Measurements from ENCODE around the gene CGNL1. TPM values are rescaled to one million over a fixed set of nuclear protein-coding genes. Genes with fewer than 3 reads are reported as not detected.

CGNL1 gene
- total RNA-seq, 3 donors from 2014 or later, result 0.05 to 0.08 (median 0.05) TPM

GRCh38 chr15:57458356-57458781, 82.1 kb downstream of the CGNL1 start:
- ATAC-seq (no peak), DNase-seq (no peak)
- peaks cover 7% of the 10 kb centered on the region for H3K27me3 Mint-ChIP-seq (ENCODE audit: low read depth)
- no peaks in the 10 kb centered on the region for H3K4me1 Mint-ChIP-seq (ENCODE audit: low read depth)
- no peaks in the 10 kb centered on the region for H3K36me3 Mint-ChIP-seq (ENCODE audit: insufficient read depth)
- no peaks in the 10 kb centered on the region for H3K9me3 Mint-ChIP-seq
- H3K4me3 Mint-ChIP-seq, result no peak overlapping the region

DNA sequence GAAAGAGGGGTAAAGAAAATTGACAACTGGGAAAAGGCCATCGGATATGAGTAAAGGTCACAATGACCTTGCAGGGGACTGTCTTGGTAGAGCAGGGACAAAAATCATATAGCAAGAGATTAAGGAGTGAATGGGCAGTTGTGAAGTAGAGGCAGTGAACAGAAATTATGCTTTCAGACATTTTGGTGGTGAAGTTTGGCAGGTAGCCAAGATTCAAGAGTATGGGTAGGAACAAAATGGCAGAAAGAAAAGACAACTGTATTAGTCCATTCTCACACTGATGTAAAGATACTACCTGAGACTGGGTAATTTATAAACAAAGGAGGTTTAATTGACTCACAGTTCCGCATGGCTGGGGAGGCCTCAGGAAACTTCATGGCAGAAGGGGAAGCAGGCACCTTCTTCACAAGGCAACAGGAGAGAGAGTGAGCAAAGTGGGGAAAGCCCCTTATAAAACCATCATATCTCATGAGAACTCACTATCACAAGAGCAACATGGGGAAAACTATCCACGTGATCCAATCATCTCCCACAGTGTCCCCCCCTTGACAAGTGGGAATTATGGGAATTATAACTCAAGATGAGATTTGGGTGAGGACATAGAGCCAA, 84.0 kb downstream of the CGNL1 start:
- H3K4me3 Mint-ChIP-seq, result no peak overlapping the region
- peaks cover 4% of the 10 kb centered on the region for H3K27me3 Mint-ChIP-seq (ENCODE audit: low read depth)
- no peaks in the 10 kb centered on the region for H3K36me3 Mint-ChIP-seq (ENCODE audit: insufficient read depth)
- no peaks in the 10 kb centered on the region for H3K9me3 Mint-ChIP-seq
- DNase-seq (no peak), ATAC-seq (no peak)
- H3K4me1 Mint-ChIP-seq (ENCODE audit: low read depth), result no peaks in the 10 kb centered on the region

DNA sequence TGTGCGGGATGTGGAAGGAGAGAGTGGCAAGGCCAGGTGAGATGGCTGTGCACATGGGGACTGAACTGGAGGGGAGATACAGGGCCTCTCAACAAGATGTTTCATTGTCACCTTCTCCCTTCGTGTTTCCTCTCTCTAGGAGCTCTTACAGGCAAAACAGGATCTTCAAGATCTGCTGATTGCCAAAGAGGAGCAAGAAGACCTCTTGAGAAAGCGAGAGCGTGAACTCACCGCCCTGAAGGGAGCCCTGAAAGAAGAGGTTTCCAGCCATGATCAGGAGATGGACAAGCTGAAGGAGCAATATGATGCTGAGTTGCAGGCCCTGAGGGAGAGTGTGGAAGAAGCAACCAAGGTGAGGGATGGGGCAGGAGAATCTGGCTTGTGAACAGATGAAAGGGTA, 85.2 kb downstream of the CGNL1 start:
- no peaks in the 10 kb centered on the region for H3K9me3 Mint-ChIP-seq

GRCh38 chr15:57462381-57462780, 86.1 kb downstream of the CGNL1 start:
- peaks cover 8% of the 10 kb centered on the region for H3K27me3 Mint-ChIP-seq (ENCODE audit: low read depth)
- no peaks in the 10 kb centered on the region for H3K4me1 Mint-ChIP-seq (ENCODE audit: low read depth)
- H3K36me3 Mint-ChIP-seq (ENCODE audit: insufficient read depth), result no peaks in the 10 kb centered on the region
- H3K4me3 Mint-ChIP-seq, result no peak overlapping the region
- DNase-seq (no peak), ATAC-seq (no peak)
- no peaks in the 10 kb centered on the region for H3K9me3 Mint-ChIP-seq

More for the DNA sequence above, 85.2 kb downstream of the CGNL1 start:
- Mint-ChIP-seq H3K36me3 (ENCODE audit: insufficient read depth) (no peaks in the 10 kb centered on the region), H3K4me1 (ENCODE audit: low read depth) (no peaks in the 10 kb centered on the region), H3K4me3 (no peak overlapping the region), H3K27me3 (ENCODE audit: low read depth) (peaks cover 6% of the 10 kb centered on the region)
- no peak for DNase-seq
- no peak for ATAC-seq

DNA sequence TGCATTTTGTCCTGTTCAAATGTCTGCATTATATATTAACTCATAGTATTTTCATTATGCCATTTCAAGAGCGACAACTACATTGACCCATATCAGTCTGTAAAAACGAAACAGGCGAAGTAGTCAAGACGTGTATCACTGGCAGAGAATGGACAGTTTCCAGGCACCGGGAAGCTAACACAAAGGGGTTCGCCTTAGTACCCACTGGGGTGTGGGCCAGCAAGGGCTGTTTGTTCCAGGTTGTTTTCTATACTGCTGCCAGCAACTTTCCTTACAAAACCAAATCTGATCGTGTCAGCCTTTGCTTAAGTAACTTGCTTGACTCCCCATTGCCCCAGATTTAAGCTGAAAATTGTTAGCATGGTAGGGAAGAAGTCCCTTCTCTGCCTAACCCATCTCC, 87.1 kb downstream of the CGNL1 start:
- no peaks in the 10 kb centered on the region for H3K36me3 Mint-ChIP-seq (ENCODE audit: insufficient read depth)
- ATAC-seq (no peak), DNase-seq (no peak)
- H3K4me1 Mint-ChIP-seq (ENCODE audit: low read depth), result no peaks in the 10 kb centered on the region
- no peaks in the 10 kb centered on the region for H3K9me3 Mint-ChIP-seq
- H3K27me3 Mint-ChIP-seq (ENCODE audit: low read depth), result peaks cover 8% of the 10 kb centered on the region
- no peak overlapping the region for H3K4me3 Mint-ChIP-seq

DNA sequence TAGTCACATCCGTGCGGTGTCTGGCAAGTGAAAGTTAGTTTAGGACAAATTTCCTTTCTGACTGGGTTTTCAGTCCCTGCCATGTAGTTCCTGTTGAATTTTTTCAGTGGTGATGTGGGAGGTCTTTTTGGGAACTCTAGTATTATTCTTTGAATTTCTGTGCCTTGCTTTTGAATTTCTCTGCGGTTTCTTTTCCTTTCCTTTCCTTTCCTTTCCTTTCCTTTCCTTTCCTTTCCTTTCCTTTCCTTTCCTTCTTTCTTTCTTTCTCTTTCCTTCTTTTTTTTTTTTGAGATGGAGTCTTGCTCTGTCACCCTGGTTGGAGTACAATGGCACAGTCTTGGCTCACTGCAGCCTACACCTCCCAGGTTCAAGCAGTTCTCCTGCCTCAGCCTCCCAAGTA, 88.2 kb downstream of the CGNL1 start:
- no peaks in the 10 kb centered on the region for H3K4me1 Mint-ChIP-seq (ENCODE audit: low read depth)
- no peak overlapping the region for H3K4me3 Mint-ChIP-seq
- no peak for DNase-seq
- H3K36me3 Mint-ChIP-seq (ENCODE audit: insufficient read depth), result no peaks in the 10 kb centered on the region
- no peaks in the 10 kb centered on the region for H3K9me3 Mint-ChIP-seq
- peaks cover 14% of the 10 kb centered on the region for H3K27me3 Mint-ChIP-seq (ENCODE audit: low read depth)
- ATAC-seq, result no peak

DNA sequence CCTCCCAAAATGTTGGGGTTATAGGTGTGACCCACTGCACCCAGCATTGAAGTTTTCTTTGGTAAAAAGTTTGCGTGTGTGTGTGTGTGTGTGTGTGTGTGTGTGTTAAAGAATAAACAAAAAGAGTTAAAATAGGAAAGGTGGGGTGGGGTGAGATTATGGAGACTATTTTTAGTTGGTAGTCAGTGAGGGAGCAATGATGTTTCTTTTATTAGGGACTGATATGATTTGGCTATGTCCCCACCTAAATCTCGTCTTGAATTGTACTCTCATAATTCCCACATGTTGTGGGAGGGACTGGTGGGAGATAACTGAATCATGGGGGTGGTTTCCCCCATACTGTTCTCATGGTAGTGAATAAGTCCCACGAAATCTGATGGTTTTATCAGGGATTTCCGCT, 92.2 kb downstream of the CGNL1 start:
- no peak overlapping the region for H3K4me3 Mint-ChIP-seq
- no peaks in the 10 kb centered on the region for H3K36me3 Mint-ChIP-seq (ENCODE audit: insufficient read depth)
- H3K4me1 Mint-ChIP-seq (ENCODE audit: low read depth), result no peaks in the 10 kb centered on the region
- no peak for DNase-seq
- ATAC-seq, result no peak
- H3K27me3 Mint-ChIP-seq (ENCODE audit: low read depth), result peaks cover 27% of the 10 kb centered on the region
- H3K9me3 Mint-ChIP-seq, result no peaks in the 10 kb centered on the region

DNA sequence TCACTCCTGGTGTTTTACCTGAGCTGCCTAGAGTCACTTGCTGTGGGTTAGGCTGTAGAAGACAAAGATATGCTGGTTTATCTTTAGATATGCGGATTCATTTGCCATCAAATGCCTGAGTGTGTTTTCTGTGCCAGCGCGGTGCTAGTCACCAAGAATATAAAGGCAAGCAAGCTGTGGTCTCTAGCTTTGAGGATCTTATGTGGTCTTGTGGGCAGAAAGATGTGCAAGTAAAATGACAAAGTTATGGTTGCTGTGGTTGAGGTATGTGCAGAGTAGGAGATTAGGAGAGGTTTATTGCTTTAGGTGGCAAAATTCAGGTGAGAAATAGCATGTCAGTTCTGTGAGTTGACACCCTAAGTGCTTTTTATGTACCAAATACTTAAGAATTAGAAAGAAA, 94.2 kb downstream of the CGNL1 start:
- DNase-seq, result no peak

DNA sequence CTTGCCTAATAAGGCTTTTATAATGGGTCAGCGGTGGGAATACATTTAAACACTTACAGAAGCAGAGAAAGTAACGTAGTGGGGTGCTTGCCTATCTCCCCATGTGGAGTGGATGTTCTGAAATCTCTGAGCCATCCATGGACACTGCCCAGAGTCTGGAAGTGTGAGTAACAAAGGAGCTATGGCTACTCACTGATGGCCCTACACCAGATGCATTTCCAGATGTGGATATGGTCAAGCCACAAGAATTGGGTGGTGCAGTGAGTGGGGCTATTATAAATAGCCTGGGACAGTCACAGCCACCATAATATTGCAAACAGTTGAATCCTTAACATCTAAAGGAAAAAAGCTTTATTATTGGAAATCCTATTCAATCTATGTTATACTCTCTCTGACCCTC, 96.6 kb downstream of the CGNL1 start:
- Mint-ChIP-seq H3K27me3 (ENCODE audit: low read depth) (peaks cover 37% of the 10 kb centered on the region), H3K36me3 (ENCODE audit: insufficient read depth) (no peaks in the 10 kb centered on the region), H3K4me1 (ENCODE audit: low read depth) (no peaks in the 10 kb centered on the region), H3K9me3 (no peaks in the 10 kb centered on the region), H3K4me3 (no peak overlapping the region)
- no peak for DNase-seq
- no peak for ATAC-seq

More for the DNA sequence above, 94.2 kb downstream of the CGNL1 start:
- no peak for ATAC-seq
- H3K4me3 Mint-ChIP-seq, result no peak overlapping the region
- peaks cover 32% of the 10 kb centered on the region for H3K27me3 Mint-ChIP-seq (ENCODE audit: low read depth)
- H3K9me3 Mint-ChIP-seq, result no peaks in the 10 kb centered on the region
- no peaks in the 10 kb centered on the region for H3K4me1 Mint-ChIP-seq (ENCODE audit: low read depth)
- H3K36me3 Mint-ChIP-seq (ENCODE audit: insufficient read depth), result no peaks in the 10 kb centered on the region

GRCh38 chr15:57476533-57476975, 100.2 kb downstream of the CGNL1 start:
- ATAC-seq, result no peak
- H3K4me1 Mint-ChIP-seq (ENCODE audit: low read depth), result no peaks in the 10 kb centered on the region
- peaks cover 28% of the 10 kb centered on the region for H3K27me3 Mint-ChIP-seq (ENCODE audit: low read depth)
- no peak overlapping the region for H3K4me3 Mint-ChIP-seq
- DNase-seq, result no peak
- H3K36me3 Mint-ChIP-seq (ENCODE audit: insufficient read depth), result no peaks in the 10 kb centered on the region
- H3K9me3 Mint-ChIP-seq, result no peaks in the 10 kb centered on the region

- no peaks in the 10 kb centered on the region for H3K4me1 Mint-ChIP-seq (ENCODE audit: low read depth)
- no peaks in the 10 kb centered on the region for H3K36me3 Mint-ChIP-seq (ENCODE audit: insufficient read depth)
- H3K27me3 Mint-ChIP-seq (ENCODE audit: low read depth), result peaks cover 21% of the 10 kb centered on the region
- no peak overlapping the region for H3K4me3 Mint-ChIP-seq
- ATAC-seq (no peak), DNase-seq (no peak)
- no peaks in the 10 kb centered on the region for H3K9me3 Mint-ChIP-seq
Observed at GRCh38 chr15:57477736-57478522, 101.6 kb downstream of the CGNL1 start.

DNA sequence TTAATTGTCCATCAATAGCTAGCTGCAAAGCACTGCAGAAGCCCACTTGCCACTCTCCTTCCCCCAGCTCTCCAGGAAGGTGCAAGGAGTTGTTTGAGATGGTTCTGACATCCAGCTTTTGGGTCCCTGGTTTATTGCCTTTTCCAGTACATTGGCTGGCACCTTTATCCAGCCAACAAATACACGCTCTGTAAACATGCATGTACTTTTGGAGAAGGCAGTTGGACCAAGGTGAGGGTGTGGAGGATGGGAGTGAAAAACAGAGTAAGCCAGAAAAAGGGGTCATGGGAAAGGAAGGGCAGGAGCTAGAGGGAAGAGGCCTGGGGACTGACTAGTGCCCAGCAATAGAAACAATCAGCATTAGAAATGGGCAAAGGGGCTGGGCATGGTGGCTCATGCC, 102.7 kb downstream of the CGNL1 start:
- H3K9me3 Mint-ChIP-seq, result no peaks in the 10 kb centered on the region
- DNase-seq (no peak), ATAC-seq (no peak)
- H3K4me3 Mint-ChIP-seq, result no peak overlapping the region
- peaks cover 21% of the 10 kb centered on the region for H3K27me3 Mint-ChIP-seq (ENCODE audit: low read depth)
- H3K36me3 Mint-ChIP-seq (ENCODE audit: insufficient read depth), result no peaks in the 10 kb centered on the region
- H3K4me1 Mint-ChIP-seq (ENCODE audit: low read depth), result no peaks in the 10 kb centered on the region

DNA sequence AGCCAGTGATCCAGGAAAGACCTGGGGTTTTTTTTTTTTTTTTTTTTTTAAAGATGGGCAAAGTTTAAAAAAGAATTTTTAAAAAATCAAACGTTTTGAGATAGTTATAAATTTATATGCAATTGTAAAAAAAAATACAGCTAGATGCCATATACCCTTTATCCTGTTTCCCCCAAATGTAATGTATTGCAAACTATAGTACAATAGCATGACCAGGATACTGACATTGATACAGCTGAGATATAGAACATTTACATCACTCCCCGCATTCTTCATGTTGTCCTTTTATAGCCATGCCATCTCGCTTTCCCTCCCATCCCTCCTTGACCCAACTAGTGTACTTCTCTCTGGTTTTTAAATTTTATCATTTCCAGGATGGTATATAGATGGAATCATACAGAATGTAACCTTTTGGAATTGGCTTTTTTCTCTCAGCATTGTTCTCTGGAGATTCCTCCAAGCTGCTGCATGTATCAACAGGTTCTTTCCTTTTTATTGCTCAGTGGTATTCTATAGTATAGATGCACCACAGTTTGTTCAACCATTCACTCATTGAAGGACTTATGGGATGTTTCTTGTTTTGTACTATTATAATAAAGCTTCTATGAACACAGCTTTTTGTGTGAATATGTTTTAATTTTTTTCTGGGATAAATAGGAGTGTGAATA, 104.9 kb downstream of the CGNL1 start:
- H3K4me1 Mint-ChIP-seq (ENCODE audit: low read depth), result no peaks in the 10 kb centered on the region
- DNase-seq, result no peak
- H3K36me3 Mint-ChIP-seq (ENCODE audit: insufficient read depth), result no peaks in the 10 kb centered on the region
- no peak for ATAC-seq
- no peak overlapping the region for H3K4me3 Mint-ChIP-seq
- peaks cover 13% of the 10 kb centered on the region for H3K27me3 Mint-ChIP-seq (ENCODE audit: low read depth)
- H3K9me3 Mint-ChIP-seq, result no peaks in the 10 kb centered on the region

DNA sequence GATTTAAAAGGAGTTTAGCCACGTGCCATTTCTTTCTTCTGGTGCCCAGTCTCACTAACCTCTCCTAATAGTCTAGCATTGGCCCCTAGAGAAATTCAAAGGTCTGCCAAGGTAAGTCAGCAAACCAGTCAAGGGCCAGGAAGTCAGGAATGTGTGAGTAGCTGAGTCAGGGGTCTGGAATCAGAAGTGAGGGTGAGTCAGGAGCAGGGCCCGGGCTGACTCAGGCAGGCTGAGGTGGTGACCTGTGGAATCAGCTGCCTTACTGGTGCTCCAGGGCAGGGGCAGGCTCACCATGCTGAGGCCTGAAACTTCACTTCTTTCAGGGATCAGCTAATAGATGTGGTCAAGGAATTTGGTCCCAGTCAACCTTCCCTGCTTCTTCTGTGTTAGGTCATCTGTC, 109.6 kb downstream of the CGNL1 start:
- Mint-ChIP-seq H3K4me3 (no peak overlapping the region), H3K9me3 (no peaks in the 10 kb centered on the region), H3K36me3 (ENCODE audit: insufficient read depth) (no peaks in the 10 kb centered on the region), H3K27me3 (ENCODE audit: low read depth) (peaks cover 17% of the 10 kb centered on the region), H3K4me1 (ENCODE audit: low read depth) (no peaks in the 10 kb centered on the region)
- no peak for ATAC-seq
- no peak for DNase-seq

- no peaks in the 10 kb centered on the region for H3K36me3 Mint-ChIP-seq (ENCODE audit: insufficient read depth)
- no peak overlapping the region for H3K4me3 Mint-ChIP-seq
- peaks cover 17% of the 10 kb centered on the region for H3K27me3 Mint-ChIP-seq (ENCODE audit: low read depth)
- H3K4me1 Mint-ChIP-seq (ENCODE audit: low read depth), result no peaks in the 10 kb centered on the region
- DNase-seq (no peak), ATAC-seq (no peak)
- H3K9me3 Mint-ChIP-seq, result no peaks in the 10 kb centered on the region
Observed at GRCh38 chr15:57486833-57487232, 110.5 kb downstream of the CGNL1 start.
